ENCODE results near the gene OSCAR.

- TF ChIP-seq POLR2AphosphoS5 (IDR thresholded peaks at IDR 0.05; ENCODE audit: low read depth, low read length) (no peak), TAF1 (IDR thresholded peaks at IDR 0.05; ENCODE audit: borderline replicate concordance, insufficient read depth, low read length) (no peak)
Measured at GRCh38 chr19:54073829-54074228, 26.8 kb downstream of the OSCAR start.
